Mesenchymal stem cell (in vitro differentiated cells and primary cell): ENCODE measurements around the gene TMEM81.

ENCODE experiments used
- DNase-seq: peaks from one replicate; pipeline ENCODE4 v3.0.0-alpha.2; 2013
- H2AFZ ChIP-seq: one replicate; pipeline ENCODE4 v1.6.1; 2013; ENCODE audit warnings: low read depth, mild to moderate bottlenecking, control low read depth, inconsistent platforms, low read length, moderate library complexity
- H2AK5ac ChIP-seq: 2 replicates; pipeline ENCODE4 v1.6.1; 2013; ENCODE audit warnings: low read length, moderate library complexity, mild to moderate bottlenecking, inconsistent platforms; ENCODE audit not compliant: severe bottlenecking
- H2BK120ac ChIP-seq: one replicate; pipeline ENCODE4 v1.6.1; 2013; ENCODE audit warnings: low read depth, mild to moderate bottlenecking, inconsistent platforms, low read length, moderate library complexity
- H2BK12ac ChIP-seq, 2 experiments: one replicate each; pipeline ENCODE4 v1.6.1; 2013; ENCODE audit warnings: inconsistent platforms in 2 of 2, low read length in 2 of 2, mild to moderate bottlenecking in 2 of 2, moderate library complexity in 2 of 2, control low read depth in 1 of 2
- H2BK15ac ChIP-seq: one replicate; pipeline ENCODE4 v1.6.1; 2013; ENCODE audit warnings: mild to moderate bottlenecking, low read depth, inconsistent platforms; ENCODE audit not compliant: poor library complexity, severe bottlenecking
- H2BK5ac ChIP-seq: 2 replicates; pipeline ENCODE4 v1.6.1; 2013; ENCODE audit warnings: low read depth, mild to moderate bottlenecking, low read length, control low read depth, inconsistent platforms; ENCODE audit not compliant: poor library complexity, severe bottlenecking
- H3K14ac ChIP-seq, 2 experiments: one replicate each; pipeline ENCODE4 v1.6.1; 2013; ENCODE audit warnings: inconsistent platforms in 2 of 2, low read length in 2 of 2, control low read depth in 1 of 2, mild to moderate bottlenecking in 1 of 2, moderate library complexity in 1 of 2
- H3K18ac ChIP-seq, 2 experiments: one replicate each; pipeline ENCODE4 v1.6.1; 2013; ENCODE audit warnings: inconsistent platforms in 2 of 2, low read length in 2 of 2, control low read depth in 1 of 2, low read depth in 1 of 2, mild to moderate bottlenecking in 1 of 2
- H3K23ac ChIP-seq, 2 experiments: one replicate each; pipeline ENCODE4 v1.6.1; 2013; ENCODE audit warnings: inconsistent platforms in 2 of 2, low read length in 2 of 2, mild to moderate bottlenecking in 2 of 2, moderate library complexity in 2 of 2, control low read depth in 1 of 2
- H3K27ac ChIP-seq: 2 replicates; pipeline ENCODE4 v1.5.1; 2013; ENCODE audit warnings: mild to moderate bottlenecking, moderate library complexity, low read length, control low read depth, inconsistent platforms; ENCODE audit not compliant: poor library complexity, severe bottlenecking
- H3K27me3 ChIP-seq, 2 experiments: 2 replicates each; pipeline versions ENCODE4 v1.6.1 to v1.7.0; 2013; ENCODE audit warnings: low read length in 2 of 2, mild to moderate bottlenecking in 2 of 2, moderate library complexity in 2 of 2, control low read depth in 1 of 2, inconsistent platforms in 1 of 2; ENCODE audit not compliant: control insufficient read depth in 1 of 2, insufficient read depth in 1 of 2
- H3K36me3 ChIP-seq, 2 experiments: 2 replicates each; pipeline versions ENCODE4 v1.6.1 to v1.7.0; 2013; ENCODE audit warnings: low read length in 2 of 2, control low read depth in 1 of 2, inconsistent platforms in 1 of 2, low read depth in 1 of 2, mild to moderate bottlenecking in 1 of 2; ENCODE audit not compliant: insufficient read depth in 2 of 2, control insufficient read depth in 1 of 2
- H3K4ac ChIP-seq, 2 experiments: one replicate each; pipeline ENCODE4 v1.6.1; 2013; ENCODE audit warnings: inconsistent platforms in 2 of 2, low read length in 2 of 2, mild to moderate bottlenecking in 2 of 2, moderate library complexity in 2 of 2, control low read depth in 1 of 2, low read depth in 1 of 2
- H3K4me1 ChIP-seq: 2 replicates; pipeline ENCODE4 v1.6.1; 2013; ENCODE audit warnings: low read depth, low read length, control low read depth; ENCODE audit not compliant: control insufficient read depth, insufficient read depth
- H3K4me2 ChIP-seq: 2 replicates; pipeline ENCODE4 v1.6.1; 2013; ENCODE audit warnings: low read length, mild to moderate bottlenecking, inconsistent platforms; ENCODE audit not compliant: poor library complexity, severe bottlenecking
- H3K4me3 ChIP-seq, 2 experiments: 2 replicates each; pipeline versions ENCODE4 v1.5.1 to v1.7.0; 2013; ENCODE audit warnings: low read length in 2 of 2, mild to moderate bottlenecking in 2 of 2, control low read depth in 1 of 2, low read depth in 1 of 2; ENCODE audit not compliant: insufficient read depth in 1 of 2
- H3K79me1 ChIP-seq: replicated peaks from 2 replicates; pipeline ENCODE4 v1.6.1; 2013; ENCODE audit warnings: mild to moderate bottlenecking, control low read depth, low read length, inconsistent platforms; ENCODE audit not compliant: poor library complexity, severe bottlenecking
- H3K9ac ChIP-seq: 2 replicates; pipeline ENCODE4 v1.7.0; 2013; ENCODE audit warnings: mild to moderate bottlenecking, low read length, moderate library complexity
- H3K9me3 ChIP-seq: 2 replicates; pipeline ENCODE4 v1.7.0; 2013; ENCODE audit warnings: mild to moderate bottlenecking, low read length; ENCODE audit not compliant: control insufficient read depth
- H4K8ac ChIP-seq: one replicate; pipeline ENCODE4 v1.6.1; 2013; ENCODE audit warnings: inconsistent platforms, mild to moderate bottlenecking, low read length, moderate library complexity
- H4K91ac ChIP-seq: one replicate; pipeline ENCODE4 v1.6.1; 2013; ENCODE audit warnings: mild to moderate bottlenecking, low read length, inconsistent platforms
- WGBS: methylation state at CpG from one replicate; pipeline ENCODE4 v1.1.7; 2013; ENCODE audit warnings: mixed read lengths; 5-methylcytosine and 5-hydroxymethylcytosine counted together

The TMEM81 gene

DNA sequence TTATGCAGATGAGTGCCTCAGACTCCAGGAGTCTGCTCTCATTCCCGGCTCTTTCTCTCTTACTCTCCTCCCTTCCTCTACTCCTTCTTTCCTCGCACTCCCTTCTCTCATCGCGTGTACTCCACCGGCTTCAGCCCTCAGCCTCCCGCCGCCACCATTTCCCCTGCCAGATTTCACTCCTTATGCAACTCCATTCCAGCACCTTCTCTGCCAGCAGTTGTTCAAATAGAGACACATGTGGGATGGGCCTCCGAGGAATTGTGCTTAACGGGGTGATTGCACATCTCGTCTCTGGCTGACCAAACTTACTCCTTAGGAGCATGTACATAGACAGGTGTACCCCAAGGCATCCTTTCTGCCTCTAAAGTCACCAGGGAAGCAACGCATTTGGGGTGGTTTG lies 39.1 kb downstream of the TMEM81 start:
- no peak overlapping the region for H2AFZ ChIP-seq
- H3K14ac ChIP-seq = no peak overlapping the region
- no peak overlapping the region for H3K4me2 ChIP-seq
- no peak overlapping the region for H3K9ac ChIP-seq
- no peak for DNase-seq
- no peaks in the 10 kb centered on the region for H3K9me3 ChIP-seq
- no peaks in the 10 kb centered on the region for H3K79me1 ChIP-seq
- no peak overlapping the region for H3K18ac ChIP-seq
- no peak overlapping the region for H3K4me3 ChIP-seq
- H2BK5ac ChIP-seq = no peak overlapping the region
- no peak overlapping the region for H4K8ac ChIP-seq
- H3K4ac ChIP-seq = no peak overlapping the region
- WGBS = 66% methylated on average over 11 of the region's 11 CpGs
- H3K27me3 ChIP-seq = peaks cover 88 to 97% of the 10 kb centered on the region in 2 experiments
- H2BK12ac ChIP-seq = no peak overlapping the region
- no peak overlapping the region for H2BK120ac ChIP-seq
- H3K36me3 ChIP-seq = no peaks in the 10 kb centered on the region
- no peak overlapping the region for H3K27ac ChIP-seq
- no peak overlapping the region for H2BK15ac ChIP-seq
- no peaks in the 10 kb centered on the region for H3K4me1 ChIP-seq
- no peak overlapping the region for H2AK5ac ChIP-seq
- H4K91ac ChIP-seq = no peak overlapping the region
- H3K23ac ChIP-seq = no peak overlapping the region

DNA sequence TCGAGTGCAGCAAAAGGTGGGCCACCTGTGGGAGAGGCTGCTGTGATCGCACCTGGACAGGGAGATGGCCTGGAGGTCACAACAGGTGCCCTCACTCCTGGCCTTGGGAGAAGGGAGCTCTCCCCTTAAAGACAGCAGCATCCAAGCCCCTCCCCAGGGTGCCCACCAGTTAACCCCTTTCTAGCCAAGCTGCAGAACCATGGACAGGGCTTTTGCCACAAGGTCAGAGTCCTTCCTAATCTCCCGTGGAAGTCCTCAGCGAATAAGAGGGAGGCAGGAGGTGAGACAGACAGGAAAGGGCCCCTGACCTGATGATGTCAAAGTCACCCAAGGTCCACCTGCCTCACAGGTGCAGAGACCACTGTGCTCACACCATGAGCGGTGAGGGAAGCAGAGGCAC lies 39.5 kb downstream of the TMEM81 start:
- Histone ChIP-seq H3K18ac (no peak overlapping the region), H3K4me1 (no peaks in the 10 kb centered on the region), H3K4me2 (no peak overlapping the region), H3K4me3 (no peak overlapping the region), H3K79me1 (no peaks in the 10 kb centered on the region), H2AK5ac (no peak overlapping the region), H3K27me3 (peaks cover 88 to 97% of the 10 kb centered on the region in 2 experiments), H3K4ac (no peak overlapping the region), H2BK5ac (no peak overlapping the region), H3K23ac (no peak overlapping the region), H2AFZ (no peak overlapping the region), H4K91ac (no peak overlapping the region), H4K8ac (no peak overlapping the region), H3K9me3 (no peaks in the 10 kb centered on the region), H3K9ac (no peak overlapping the region), H2BK120ac (no peak overlapping the region), H3K27ac (no peak overlapping the region), H2BK12ac (no peak overlapping the region), H2BK15ac (no peak overlapping the region), H3K36me3 (no peaks in the 10 kb centered on the region), H3K14ac (no peak overlapping the region)
- no peak for DNase-seq
- WGBS = 67% methylated on average over 5 of the region's 5 CpGs

DNA sequence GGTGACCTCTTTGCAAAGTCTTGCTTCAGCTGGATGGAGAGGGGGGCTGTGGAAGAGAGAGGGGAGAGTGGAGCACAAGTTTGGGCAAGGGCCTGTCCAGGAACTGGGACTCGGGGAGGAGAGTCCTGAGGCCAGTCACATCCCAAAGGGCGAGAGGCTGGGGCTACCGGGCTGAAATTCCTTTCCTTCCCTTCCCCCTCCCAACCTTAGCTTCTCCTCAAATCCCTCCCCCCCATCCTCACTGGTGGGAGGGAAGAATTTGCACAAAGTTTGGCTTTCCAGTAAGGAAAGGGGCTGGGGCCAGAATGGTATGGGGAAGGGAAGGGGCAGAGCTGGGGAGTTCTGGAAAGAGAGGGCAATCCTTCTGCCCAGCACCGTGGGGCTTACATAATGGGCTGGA lies 40.4 kb downstream of the TMEM81 start:
- Histone ChIP-seq H2AFZ (no peak overlapping the region), H2BK5ac (no peak overlapping the region), H2BK15ac (no peak overlapping the region), H2BK12ac (no peak overlapping the region), H3K9ac (no peak overlapping the region), H3K9me3 (no peaks in the 10 kb centered on the region), H3K23ac (no peak overlapping the region), H3K4ac (no peak overlapping the region), H3K4me3 (no peak overlapping the region), H3K27ac (no peak overlapping the region), H3K79me1 (no peaks in the 10 kb centered on the region), H4K8ac (no peak overlapping the region), H2BK120ac (no peak overlapping the region), H3K36me3 (no peaks in the 10 kb centered on the region), H4K91ac (no peak overlapping the region), H2AK5ac (no peak overlapping the region), H3K18ac (no peak overlapping the region), H3K27me3 (peaks cover 91 to 97% of the 10 kb centered on the region in 2 experiments), H3K4me2 (no peak overlapping the region), H3K4me1 (no peaks in the 10 kb centered on the region), H3K14ac (no peak overlapping the region)
- WGBS = 64% methylated on average over 1 of the region's 4 CpGs
- no peak for DNase-seq

DNA sequence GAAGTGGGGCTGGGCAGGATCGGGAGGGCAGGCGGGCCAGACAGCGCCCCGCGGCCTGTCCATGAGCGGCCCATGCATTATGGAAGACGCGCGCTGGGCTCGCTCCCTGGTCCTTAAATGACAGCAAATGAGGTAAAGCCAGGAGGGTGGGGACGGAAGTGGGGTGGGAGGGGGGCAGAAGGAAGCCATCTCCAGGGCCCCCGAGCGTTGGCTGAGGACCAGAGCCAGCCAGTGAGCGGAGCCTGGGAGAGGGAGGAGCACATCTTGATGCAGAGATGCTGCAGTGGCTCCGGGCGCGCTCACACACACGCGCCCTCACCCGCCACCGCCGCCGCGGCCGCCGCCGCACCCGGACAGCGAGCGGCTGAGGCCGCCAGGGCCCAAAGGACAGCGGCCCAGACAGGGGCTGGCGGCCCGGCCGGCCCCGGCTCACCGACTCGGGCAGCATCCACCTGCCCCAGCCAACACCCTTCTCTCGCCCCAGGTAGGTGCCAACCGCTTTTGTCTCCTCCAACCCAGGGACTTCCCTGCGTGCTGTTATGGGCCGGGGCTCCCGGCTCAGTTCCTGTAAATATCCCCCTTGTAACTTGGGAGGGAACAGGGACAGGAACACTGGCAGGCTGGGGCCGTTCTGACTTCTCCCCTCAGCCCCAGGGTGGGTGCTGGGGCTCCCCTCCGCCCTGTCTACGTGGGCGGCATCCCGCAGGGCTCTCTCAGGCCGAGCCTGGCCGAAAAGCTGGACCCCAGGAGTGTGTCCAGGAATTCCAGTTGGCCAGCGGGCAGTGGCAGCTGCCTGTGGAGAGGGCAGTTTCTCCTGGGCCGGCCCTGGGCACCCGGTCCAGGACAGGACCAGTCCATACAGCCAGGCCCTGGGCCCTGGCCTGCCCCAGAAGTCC lies 41.1 kb downstream of the TMEM81 start, which contains the start of gene CNTN2:
Gene CNTN2, plus strand, starts transcription at position 302 of the 896 bp plus-strand sequence. CDS start 9,974 bp downstream, outside the sequence.
- H3K9me3 ChIP-seq = no peaks in the 10 kb centered on the region
- H3K9ac ChIP-seq = no peak within 1 kb of the TSS
- H3K36me3 ChIP-seq = no peaks in the 10 kb centered on the region
- H3K4me1 ChIP-seq = no peaks in the 10 kb centered on the region
- no peak within 1 kb of the TSS for H3K23ac ChIP-seq
- no peak within 1 kb of the TSS for H2AFZ ChIP-seq
- no peak within 1 kb of the TSS for H2BK5ac ChIP-seq
- no peak within 1 kb of the TSS for H4K8ac ChIP-seq
- H2BK15ac ChIP-seq = no peak within 1 kb of the TSS
- no peak within 1 kb of the TSS for H2AK5ac ChIP-seq
- H3K14ac ChIP-seq = no peak within 1 kb of the TSS
- no peak within 1 kb of the TSS for H2BK12ac ChIP-seq
- no peak for DNase-seq
- H3K79me1 ChIP-seq = no peaks in the 10 kb centered on the region
- no peak within 1 kb of the TSS for H3K4ac ChIP-seq
- H3K18ac ChIP-seq = no peak within 1 kb of the TSS
- 20% methylated on average over 49 of the region's 53 CpGs for WGBS
- H3K4me3 ChIP-seq = no peak within 1 kb of the TSS
- H2BK120ac ChIP-seq = no peak within 1 kb of the TSS
- no peak within 1 kb of the TSS for H3K4me2 ChIP-seq
- no peak within 1 kb of the TSS for H3K27ac ChIP-seq
- no peak within 1 kb of the TSS for H4K91ac ChIP-seq
- peaks cover 92 to 96% of the 10 kb centered on the region in 2 experiments for H3K27me3 ChIP-seq
